Measurements from ENCODE around the gene AKT1S1. TPM values are rescaled to one million over a fixed set of nuclear protein-coding genes. Genes with fewer than 3 reads are reported as not detected.

The AKT1S1 gene
- total and polyA plus RNA-seq, 2 of the 13 experiments (the other 11 are each of a cell fraction or from before 2014, with no cell fraction given), result 13.5 to 27.8 TPM

DNA sequence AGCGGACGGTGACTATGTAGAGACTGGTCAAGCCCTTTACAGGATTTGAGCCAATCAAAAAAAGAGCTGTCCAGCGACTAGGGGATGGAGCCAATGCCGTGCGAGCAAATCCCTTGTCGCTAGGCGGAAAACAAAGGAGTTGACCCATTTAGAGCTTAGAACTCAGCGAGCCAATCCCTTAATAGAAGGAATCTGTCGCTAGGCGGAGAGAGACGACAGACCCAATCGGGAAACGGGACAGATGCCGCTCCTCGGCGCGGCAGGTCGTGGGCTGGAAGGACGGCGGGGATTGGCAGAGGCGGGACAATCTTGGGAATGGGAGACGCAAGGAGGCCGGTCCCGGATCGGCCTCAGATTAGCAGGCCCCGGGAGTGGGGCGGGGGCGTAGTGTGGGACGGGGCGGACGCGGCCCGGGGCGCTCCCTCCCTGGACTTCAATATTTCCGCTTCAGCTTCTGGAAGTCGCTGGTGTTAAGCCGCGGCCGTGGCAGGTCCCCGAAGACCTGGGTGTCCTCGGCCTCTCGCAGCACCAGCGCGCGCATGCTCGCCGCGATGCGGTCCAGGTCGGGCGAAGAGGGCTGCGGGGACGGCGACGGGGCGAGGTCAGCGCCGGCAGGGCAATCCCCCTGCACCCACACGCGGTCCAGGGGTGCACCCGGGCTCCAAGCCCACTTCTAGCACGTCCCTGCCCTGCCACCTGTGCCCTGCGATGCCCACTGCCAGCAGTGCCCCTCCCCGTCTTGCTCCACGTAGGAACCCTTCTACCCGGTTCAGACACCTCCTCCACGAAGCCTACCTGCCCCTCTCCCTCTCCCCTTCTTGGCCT, 7.5 kb downstream of the AKT1S1 start (continued):
- TF ChIP-seq PRDM10 (CRISPR knock-in tag; IDR thresholded peaks at IDR 0.05; ENCODE audit: low read depth) (no peak), PAX8 (CRISPR knock-in tag; IDR thresholded peaks at IDR 0.05; ENCODE audit: borderline replicate concordance) (no peak; the same call in 1 of the 2 replicates), ZNF317 (CRISPR knock-in tag; IDR thresholded peaks at IDR 0.05) (no peak), TP53 (CRISPR knock-in tag; conservative IDR thresholded peaks at IDR 0.05) (no peak), GLI4 (CRISPR knock-in tag; IDR thresholded peaks at IDR 0.05; ENCODE audit: borderline replicate concordance) (no peak), WIZ (CRISPR knock-in tag; IDR thresholded peaks at IDR 0.05) (no peak; the same call in 1 of the 2 replicates), FOXC1 (CRISPR knock-in tag; IDR thresholded peaks at IDR 0.05; ENCODE audit: borderline replicate concordance) (peak; percentile 68), ZNF562 (CRISPR knock-in tag; IDR thresholded peaks at IDR 0.05; ENCODE audit: borderline replicate concordance) (no peak), CHD2 (IDR thresholded peaks at IDR 0.05; ENCODE audit: low read depth, low read length) (no peak), ZNF570 (CRISPR knock-in tag; IDR thresholded peaks at IDR 0.05; ENCODE audit: borderline replicate concordance) (0 out of 2 replicates have a peak, but pooled peaks have one; percentile 69), ZNF839 (CRISPR knock-in tag; IDR thresholded peaks at IDR 0.05; ENCODE audit: borderline replicate concordance) (no peak), ZNF740 (CRISPR knock-in tag; IDR thresholded peaks at IDR 0.05) (no peak), ZSCAN31 (CRISPR knock-in tag; IDR thresholded peaks at IDR 0.05; ENCODE audit: low read depth) (peak; percentile 53; the same call in 1 of the 2 replicates)
- TF ChIP-seq, protein P1, sequence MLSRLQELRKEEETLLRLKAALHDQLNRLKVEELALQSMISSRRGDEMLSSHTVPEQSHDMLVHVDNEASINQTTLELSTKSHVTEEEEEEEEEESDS (CRISPR knock-in tag; IDR thresholded peaks at IDR 0.05; ENCODE audit: borderline replicate concordance), result no peak
- TF ChIP-seq, protein P2, sequence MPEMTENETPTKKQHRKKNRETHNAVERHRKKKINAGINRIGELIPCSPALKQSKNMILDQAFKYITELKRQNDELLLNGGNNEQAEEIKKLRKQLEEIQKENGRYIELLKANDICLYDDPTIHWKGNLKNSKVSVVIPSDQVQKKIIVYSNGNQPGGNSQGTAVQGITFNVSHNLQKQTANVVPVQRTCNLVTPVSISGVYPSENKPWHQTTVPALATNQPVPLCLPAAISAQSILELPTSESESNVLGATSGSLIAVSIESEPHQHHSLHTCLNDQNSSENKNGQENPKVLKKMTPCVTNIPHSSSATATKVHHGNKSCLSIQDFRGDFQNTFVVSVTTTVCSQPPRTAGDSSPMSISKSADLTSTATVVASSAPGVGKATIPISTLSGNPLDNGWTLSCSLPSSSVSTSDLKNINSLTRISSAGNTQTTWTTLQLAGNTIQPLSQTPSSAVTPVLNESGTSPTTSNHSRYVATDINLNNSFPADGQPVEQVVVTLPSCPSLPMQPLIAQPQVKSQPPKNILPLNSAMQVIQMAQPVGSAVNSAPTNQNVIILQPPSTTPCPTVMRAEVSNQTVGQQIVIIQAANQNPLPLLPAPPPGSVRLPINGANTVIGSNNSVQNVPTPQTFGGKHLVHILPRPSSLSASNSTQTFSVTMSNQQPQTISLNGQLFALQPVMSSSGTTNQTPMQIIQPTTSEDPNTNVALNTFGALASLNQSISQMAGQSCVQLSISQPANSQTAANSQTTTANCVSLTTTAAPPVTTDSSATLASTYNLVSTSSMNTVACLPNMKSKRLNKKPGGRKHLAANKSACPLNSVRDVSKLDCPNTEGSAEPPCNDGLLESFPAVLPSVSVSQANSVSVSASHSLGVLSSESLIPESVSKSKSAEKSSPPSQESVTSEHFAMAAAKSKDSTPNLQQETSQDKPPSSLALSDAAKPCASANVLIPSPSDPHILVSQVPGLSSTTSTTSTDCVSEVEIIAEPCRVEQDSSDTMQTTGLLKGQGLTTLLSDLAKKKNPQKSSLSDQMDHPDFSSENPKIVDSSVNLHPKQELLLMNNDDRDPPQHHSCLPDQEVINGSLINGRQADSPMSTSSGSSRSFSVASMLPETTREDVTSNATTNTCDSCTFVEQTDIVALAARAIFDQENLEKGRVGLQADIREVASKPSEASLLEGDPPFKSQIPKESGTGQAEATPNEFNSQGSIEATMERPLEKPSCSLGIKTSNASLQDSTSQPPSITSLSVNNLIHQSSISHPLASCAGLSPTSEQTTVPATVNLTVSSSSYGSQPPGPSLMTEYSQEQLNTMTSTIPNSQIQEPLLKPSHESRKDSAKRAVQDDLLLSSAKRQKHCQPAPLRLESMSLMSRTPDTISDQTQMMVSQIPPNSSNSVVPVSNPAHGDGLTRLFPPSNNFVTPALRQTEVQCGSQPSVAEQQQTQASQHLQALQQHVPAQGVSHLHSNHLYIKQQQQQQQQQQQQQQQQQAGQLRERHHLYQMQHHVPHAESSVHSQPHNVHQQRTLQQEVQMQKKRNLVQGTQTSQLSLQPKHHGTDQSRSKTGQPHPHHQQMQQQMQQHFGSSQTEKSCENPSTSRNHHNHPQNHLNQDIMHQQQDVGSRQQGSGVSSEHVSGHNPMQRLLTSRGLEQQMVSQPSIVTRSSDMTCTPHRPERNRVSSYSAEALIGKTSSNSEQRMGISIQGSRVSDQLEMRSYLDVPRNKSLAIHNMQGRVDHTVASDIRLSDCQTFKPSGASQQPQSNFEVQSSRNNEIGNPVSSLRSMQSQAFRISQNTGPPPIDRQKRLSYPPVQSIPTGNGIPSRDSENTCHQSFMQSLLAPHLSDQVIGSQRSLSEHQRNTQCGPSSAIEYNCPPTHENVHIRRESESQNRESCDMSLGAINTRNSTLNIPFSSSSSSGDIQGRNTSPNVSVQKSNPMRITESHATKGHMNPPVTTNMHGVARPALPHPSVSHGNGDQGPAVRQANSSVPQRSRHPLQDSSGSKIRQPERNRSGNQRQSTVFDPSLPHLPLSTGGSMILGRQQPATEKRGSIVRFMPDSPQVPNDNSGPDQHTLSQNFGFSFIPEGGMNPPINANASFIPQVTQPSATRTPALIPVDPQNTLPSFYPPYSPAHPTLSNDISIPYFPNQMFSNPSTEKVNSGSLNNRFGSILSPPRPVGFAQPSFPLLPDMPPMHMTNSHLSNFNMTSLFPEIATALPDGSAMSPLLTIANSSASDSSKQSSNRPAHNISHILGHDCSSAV (CRISPR knock-in tag; IDR thresholded peaks at IDR 0.05; ENCODE audit: borderline replicate concordance), result no peak
